ENCODE results near the gene PRKD1.

DNA sequence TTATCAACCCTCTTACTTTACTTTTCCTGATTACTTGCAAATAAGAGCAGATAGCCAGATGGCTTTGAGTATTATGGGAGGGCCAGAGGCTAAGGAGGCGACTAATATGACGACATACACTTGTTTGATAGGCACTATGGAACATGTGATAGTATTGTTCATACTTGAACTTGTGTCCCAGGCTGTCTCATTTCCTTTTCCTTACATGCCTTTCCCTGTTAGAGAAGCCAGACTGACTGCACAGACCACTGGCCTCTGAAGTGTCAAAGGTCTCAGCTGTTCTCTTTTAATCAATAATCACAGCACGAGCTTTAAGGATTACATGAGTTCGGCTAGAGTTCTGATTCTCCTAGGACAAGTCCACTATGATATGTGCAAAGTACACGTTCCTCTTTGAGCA, 326.0 kb downstream of the PRKD1 start:
- TF ChIP-seq CTCF (IDR thresholded peaks at IDR 0.05) (no peak), POLR2A (IDR thresholded peaks at IDR 0.05) (no peak), EP300 (IDR thresholded peaks at IDR 0.05) (no peak)

Data from tibial nerve (tissue), 4 donors.